Activated naive CD8-positive, alpha-beta T cell treated with anti-CD3 and anti-CD28 coated beads, Interleukin-2, amount 10 ng/mL, durations not matched to agents 7 days and 5 days (primary cell): Measurements from ENCODE around the gene PTTG1IP. TPM values are rescaled to one million over a fixed set of nuclear protein-coding genes. Genes with fewer than 3 reads are reported as not detected.
"Not testable (repeated sequence)": the region's sequence is repeated elsewhere in the genome, so short reads cannot be mapped to it uniquely, and the experiment has no call there.

Experiments
- ATAC-seq: fragments of 150-1000 bp; cut with Tn5 transposase; one replicate; pipeline ENCODE4 v1.10.0; 2021; ENCODE audit warnings: low read depth, moderate library complexity
- POLR2A ChIA-PET: fragments of 350-600 bp; sonication (Branson Sonifier 250); formaldehyde crosslinking; loops from one replicate; lab custom pipeline; 2021; ENCODE audit warnings: antibody characterized with exemption; lab: Charles Lee
- DNase-seq: peaks from one replicate; pipeline ENCODE4 v3.0.0; 2021
- H3K27ac Mint-ChIP-seq: one replicate; pipeline ENCODE4 v1.8.0; 2022; ENCODE audit warnings: mild to moderate bottlenecking, mixed read lengths
- H3K27me3 Mint-ChIP-seq: one replicate; pipeline ENCODE4 v1.8.0; 2022; ENCODE audit warnings: mild to moderate bottlenecking, moderate library complexity, mixed read lengths
- H3K36me3 Mint-ChIP-seq: one replicate; pipeline ENCODE4 v1.8.0; 2021; ENCODE audit warnings: mild to moderate bottlenecking, mixed read lengths
- H3K4me1 Mint-ChIP-seq: one replicate; pipeline ENCODE4 v1.8.0; 2021; ENCODE audit warnings: mixed read lengths
- H3K4me3 Mint-ChIP-seq: one replicate; pipeline ENCODE4 v1.8.0; 2022; ENCODE audit warnings: mild to moderate bottlenecking, moderate library complexity, mixed read lengths
- H3K9me3 Mint-ChIP-seq: one replicate; pipeline ENCODE4 v1.8.0; 2021; ENCODE audit warnings: mixed read lengths
- total RNA-seq, 2 experiments: library from RNA; stranded (reverse); gene quantifications; one replicate each; pipeline ENCODE4 v1.2.3, GENCODE V29; 2021

The PTTG1IP gene
- total RNA-seq, 2 experiments from 2014 or later, result 66.1 to 73.2 TPM

- H3K27me3 Mint-ChIP-seq, result no peaks in the 10 kb centered on the region
- H3K27ac Mint-ChIP-seq, result peak overlapping the region; percentile 91
- peak; percentile 47 for DNase-seq
- H3K9me3 Mint-ChIP-seq, result no peaks in the 10 kb centered on the region
- H3K4me3 Mint-ChIP-seq, result peak overlapping the region; percentile 79
- ATAC-seq, result peak; percentile 14
- peaks cover 29% of the 10 kb centered on the region for H3K36me3 Mint-ChIP-seq
- H3K4me1 Mint-ChIP-seq, result peaks cover 48% of the 10 kb centered on the region
- POLR2A ChIA-PET, result interaction anchor here (0.6 to 6.7 kb wide), 11 partner anchors 8 to 900 kb away, joined by 3 to 165 read pairs (median 3); partner anchors contain the start of genes ITGB2, PTTG1IP, SLX9 and UBE2G2
These were observed 40.1 kb upstream of the PTTG1IP start for GRCh38 chr21:44913425-44914175.

GRCh38 chr21:44912506-44913412 lies 39.3 kb upstream of the PTTG1IP start:
- ATAC-seq, H3K9me3 Mint-ChIP-seq, DNase-seq, H3K27me3 Mint-ChIP-seq: not testable (repeated sequence)
- POLR2A ChIA-PET, result interaction anchor here (0.7 to 6.7 kb wide), 5 partner anchors 7 to 40 kb away, joined by 3 to 165 read pairs (median 8); partner anchors contain the start of genes ITGB2 and PTTG1IP
- Mint-ChIP-seq H3K4me3 (peak overlapping the region; percentile 83), H3K4me1 (peaks cover 49% of the 10 kb centered on the region), H3K27ac (peak overlapping the region; percentile 97), H3K36me3 (peaks cover 26% of the 10 kb centered on the region)

GRCh38 chr21:44912158-44912473 lies 38.6 kb upstream of the PTTG1IP start:
- H3K27ac Mint-ChIP-seq, result peak overlapping the region; percentile 97
- peaks cover 21% of the 10 kb centered on the region for H3K36me3 Mint-ChIP-seq
- POLR2A ChIA-PET, result interaction anchor here (1.8 to 6.7 kb wide), 2 partner anchors 9 to 17 kb away, joined by 8 to 165 read pairs; partner anchors contain the start of gene ITGB2
- DNase-seq, result no peak
- peaks cover 43% of the 10 kb centered on the region for H3K4me1 Mint-ChIP-seq
- H3K27me3 Mint-ChIP-seq, result no peaks in the 10 kb centered on the region
- H3K4me3 Mint-ChIP-seq, result peak overlapping the region; percentile 83
- no peaks in the 10 kb centered on the region for H3K9me3 Mint-ChIP-seq
- no peak for ATAC-seq

- POLR2A ChIA-PET, result interaction anchor here (1.1 to 6.7 kb wide), 3 partner anchors 10 to 38 kb away, joined by 3 to 165 read pairs (median 8); partner anchors contain the start of genes ITGB2 and PTTG1IP
- peak; percentile 79 for DNase-seq
- Mint-ChIP-seq H3K9me3 (no peaks in the 10 kb centered on the region), H3K27ac (peak overlapping the region; percentile 97), H3K4me3 (peak overlapping the region; percentile 83), H3K4me1 (peaks cover 38% of the 10 kb centered on the region), H3K27me3 (no peaks in the 10 kb centered on the region), H3K36me3 (peaks cover 21% of the 10 kb centered on the region)
- peak; percentile 61 for ATAC-seq
These were observed 38.1 kb upstream of the PTTG1IP start for GRCh38 chr21:44911384-44912157.

DNA sequence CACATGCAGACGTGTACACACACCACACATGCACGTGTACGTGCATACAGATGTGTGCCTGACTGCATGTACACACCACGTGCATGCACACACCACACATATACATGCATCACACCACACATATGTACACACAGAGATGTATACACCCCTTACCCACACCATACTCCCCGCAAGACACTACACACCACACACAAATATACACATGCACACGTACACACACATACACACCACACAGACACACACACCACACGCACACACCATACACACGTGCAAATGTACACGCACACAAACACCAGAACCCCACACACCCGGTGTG lies 37.5 kb upstream of the PTTG1IP start:
- H3K4me1 Mint-ChIP-seq, result peaks cover 36% of the 10 kb centered on the region
- no peaks in the 10 kb centered on the region for H3K27me3 Mint-ChIP-seq
- H3K27ac Mint-ChIP-seq, result peak overlapping the region; percentile 97
- peak overlapping the region; percentile 83 for H3K4me3 Mint-ChIP-seq
- POLR2A ChIA-PET, result interaction anchor here (1.1 to 6.7 kb wide), 2 partner anchors 18 to 38 kb away, joined by 3 to 165 read pairs; partner anchors contain the start of gene PTTG1IP
- no peak for DNase-seq
- H3K9me3 Mint-ChIP-seq, result no peaks in the 10 kb centered on the region
- H3K36me3 Mint-ChIP-seq, result peaks cover 22% of the 10 kb centered on the region
- ATAC-seq, result no peak

DNA sequence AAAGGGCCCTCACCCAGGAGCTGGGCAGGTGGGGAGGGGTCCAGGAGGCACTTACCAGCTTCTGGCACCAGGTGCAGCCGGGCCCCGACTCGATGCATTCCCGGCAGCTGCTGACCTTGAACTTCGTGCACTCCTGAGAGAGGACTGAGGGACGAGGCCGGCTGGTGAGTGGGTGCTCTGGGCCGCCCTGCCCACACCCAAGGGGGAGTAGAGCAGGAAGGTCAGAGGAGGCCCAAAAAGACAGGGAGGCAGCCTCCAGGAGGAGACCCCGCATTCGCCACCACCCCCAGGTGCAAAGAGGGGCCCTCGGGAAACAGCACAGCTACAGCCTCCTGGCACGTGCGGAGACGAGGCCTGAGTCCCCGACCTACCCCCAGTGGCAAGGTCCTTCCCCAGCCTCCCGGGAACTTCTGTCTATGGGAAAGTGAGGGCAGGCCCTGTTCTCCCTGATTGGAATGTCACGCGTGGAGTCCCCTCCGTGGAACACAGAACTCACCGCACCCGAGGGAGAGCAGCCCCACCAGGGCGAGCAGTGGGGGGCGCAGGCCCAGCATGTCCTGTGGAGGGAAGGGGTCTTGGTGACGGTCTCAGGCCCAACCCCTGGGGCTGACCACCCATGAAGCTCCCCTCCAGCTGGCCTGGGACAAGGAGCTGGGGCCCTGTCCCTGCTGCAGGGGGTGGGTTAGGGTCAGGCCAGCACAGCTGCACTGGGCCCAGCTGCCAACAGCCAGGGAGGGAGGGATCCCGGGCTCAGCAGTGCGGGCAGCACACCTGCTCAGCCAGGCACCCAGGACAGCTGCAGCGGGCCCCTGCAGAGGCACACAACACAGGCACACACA lies 37.0 kb upstream of the PTTG1IP start:
- DNase-seq, result no peak
- peak overlapping the region; percentile 97 for H3K27ac Mint-ChIP-seq
- no peaks in the 10 kb centered on the region for H3K27me3 Mint-ChIP-seq
- H3K36me3 Mint-ChIP-seq, result peaks cover 21% of the 10 kb centered on the region
- peaks cover 32% of the 10 kb centered on the region for H3K4me1 Mint-ChIP-seq
- no peaks in the 10 kb centered on the region for H3K9me3 Mint-ChIP-seq
- POLR2A ChIA-PET, result interaction anchor here (1.1 to 6.7 kb wide), 2 partner anchors 18 to 37 kb away, joined by 3 to 165 read pairs; partner anchors contain the start of gene PTTG1IP
- H3K4me3 Mint-ChIP-seq, result peak overlapping the region; percentile 83
- ATAC-seq, result no peak

- POLR2A ChIA-PET, result interaction anchor here (6.7 kb wide), 1 partner anchor 19 kb away, joined by 165 read pairs; no protein-coding TSS in a partner anchor
- Mint-ChIP-seq H3K4me3 (no peak overlapping the region), H3K36me3 (peaks cover 19% of the 10 kb centered on the region), H3K27ac (peak overlapping the region; percentile 38), H3K9me3 (no peaks in the 10 kb centered on the region), H3K4me1 (peaks cover 25% of the 10 kb centered on the region), H3K27me3 (no peaks in the 10 kb centered on the region)
- DNase-seq (no peak), ATAC-seq (no peak)
These were observed 36.2 kb upstream of the PTTG1IP start for GRCh38 chr21:44909719-44910118.

DNA sequence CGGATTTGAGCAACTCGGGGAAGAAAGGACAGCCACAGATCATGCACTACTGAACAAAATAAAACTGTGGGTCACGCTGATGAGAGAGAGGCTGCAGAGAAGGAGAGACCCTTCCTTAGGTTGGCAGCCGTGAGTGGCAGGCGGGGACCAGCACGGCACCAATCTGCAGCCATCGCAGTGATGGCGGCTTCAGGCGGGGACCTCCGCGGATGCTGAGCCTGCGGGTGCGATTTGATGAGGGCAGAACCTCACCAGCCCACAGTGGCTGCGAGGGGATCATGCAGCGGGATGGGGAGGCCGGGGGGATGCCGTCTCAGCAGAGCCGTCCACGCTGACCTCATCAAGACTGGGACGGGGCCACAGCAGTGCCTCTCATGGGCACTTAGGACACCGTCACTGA lies 35.4 kb upstream of the PTTG1IP start:
- Mint-ChIP-seq H3K27ac (peak overlapping the region; percentile 18), H3K36me3 (peaks cover 25% of the 10 kb centered on the region), H3K4me1 (peaks cover 24% of the 10 kb centered on the region), H3K9me3 (no peaks in the 10 kb centered on the region), H3K27me3 (no peaks in the 10 kb centered on the region), H3K4me3 (no peak overlapping the region)
- DNase-seq (no peak), ATAC-seq (no peak)
- POLR2A ChIA-PET, result interaction anchor here (6.7 kb wide), 1 partner anchor 20 kb away, joined by 165 read pairs; no protein-coding TSS in a partner anchor

- Mint-ChIP-seq H3K36me3 (peaks cover 28% of the 10 kb centered on the region), H3K4me1 (peaks cover 23% of the 10 kb centered on the region), H3K9me3 (no peaks in the 10 kb centered on the region), H3K4me3 (no peak overlapping the region), H3K27me3 (no peaks in the 10 kb centered on the region), H3K27ac (peak overlapping the region; percentile 18)
- POLR2A ChIA-PET, result interaction anchor here (1.8 kb wide), 1 partner anchor 24 kb away, joined by 5 read pairs; no protein-coding TSS in a partner anchor
- ATAC-seq (no peak), DNase-seq (no peak)
These were observed 34.7 kb upstream of the PTTG1IP start for GRCh38 chr21:44907966-44908895.

- no peaks in the 10 kb centered on the region for H3K27me3 Mint-ChIP-seq
- H3K36me3 Mint-ChIP-seq, result peaks cover 36% of the 10 kb centered on the region
- POLR2A ChIA-PET, result interaction anchor here (1.1 to 1.8 kb wide), 2 partner anchors 15 to 25 kb away, joined by 5 read pairs; no protein-coding TSS in a partner anchor
- H3K27ac Mint-ChIP-seq, result no peak overlapping the region
- H3K4me3 Mint-ChIP-seq, result no peak overlapping the region
- no peaks in the 10 kb centered on the region for H3K9me3 Mint-ChIP-seq
- H3K4me1 Mint-ChIP-seq, result peaks cover 23% of the 10 kb centered on the region
- ATAC-seq (no peak), DNase-seq (no peak)
These were observed 33.9 kb upstream of the PTTG1IP start for GRCh38 chr21:44907225-44907965.
